NCI-H82 (cell line): Measurements from ENCODE around the gene SERPINA12.
A peak's percentile ranks its signal among the peaks of the same experiment; 100 is the strongest.
"Not testable (repeated sequence)": the region's sequence is repeated elsewhere in the genome, so short reads cannot be mapped to it uniquely, and the experiment has no call there.

Experiments
- DNase-seq: peaks from one replicate; lab custom pipeline; 2025; lab: John Stamatoyannopoulos, UW

Gene SERPINA12

DNA sequence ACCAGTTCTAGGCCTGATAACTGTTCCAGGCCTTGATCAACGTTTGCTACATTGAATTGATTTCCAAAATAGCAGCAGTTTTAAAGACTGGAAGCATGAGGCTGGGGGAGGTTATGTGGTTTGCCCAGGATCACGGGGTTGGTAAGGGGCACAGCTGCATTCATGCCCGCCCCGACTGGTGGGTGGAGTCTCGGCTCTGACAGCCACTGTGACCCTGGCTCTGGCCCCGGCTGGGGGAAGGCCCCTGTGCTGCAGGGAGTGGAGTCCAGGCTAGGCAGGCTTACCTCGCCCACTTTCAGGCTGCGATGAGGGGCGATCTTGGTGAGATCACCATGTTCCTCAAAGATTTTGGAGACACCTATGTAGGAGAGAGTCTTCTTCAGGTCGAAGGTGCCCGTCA lies 19.9 kb downstream of the SERPINA12 start:
- DNase-seq: no peak

DNA sequence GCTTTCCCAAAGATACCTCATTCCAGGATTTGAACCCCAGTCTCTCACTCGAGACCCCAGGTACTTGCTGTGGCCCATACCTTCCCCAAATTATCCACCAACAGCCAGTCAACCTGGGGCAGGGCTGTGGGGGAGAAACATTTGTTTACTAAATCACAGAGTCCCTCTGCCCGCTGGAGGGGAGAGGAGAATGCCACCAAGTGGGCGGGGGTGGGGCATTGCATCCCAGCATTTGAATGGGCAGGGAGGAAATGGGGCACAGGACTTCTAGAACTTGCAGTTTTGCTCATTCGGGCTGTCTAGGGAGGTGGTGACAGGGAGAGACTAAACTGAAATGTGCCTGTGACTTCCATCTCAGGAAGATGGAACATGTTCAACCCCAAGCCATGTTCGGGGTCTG lies 22.4 kb downstream of the SERPINA12 start:
- no peak for DNase-seq

DNA sequence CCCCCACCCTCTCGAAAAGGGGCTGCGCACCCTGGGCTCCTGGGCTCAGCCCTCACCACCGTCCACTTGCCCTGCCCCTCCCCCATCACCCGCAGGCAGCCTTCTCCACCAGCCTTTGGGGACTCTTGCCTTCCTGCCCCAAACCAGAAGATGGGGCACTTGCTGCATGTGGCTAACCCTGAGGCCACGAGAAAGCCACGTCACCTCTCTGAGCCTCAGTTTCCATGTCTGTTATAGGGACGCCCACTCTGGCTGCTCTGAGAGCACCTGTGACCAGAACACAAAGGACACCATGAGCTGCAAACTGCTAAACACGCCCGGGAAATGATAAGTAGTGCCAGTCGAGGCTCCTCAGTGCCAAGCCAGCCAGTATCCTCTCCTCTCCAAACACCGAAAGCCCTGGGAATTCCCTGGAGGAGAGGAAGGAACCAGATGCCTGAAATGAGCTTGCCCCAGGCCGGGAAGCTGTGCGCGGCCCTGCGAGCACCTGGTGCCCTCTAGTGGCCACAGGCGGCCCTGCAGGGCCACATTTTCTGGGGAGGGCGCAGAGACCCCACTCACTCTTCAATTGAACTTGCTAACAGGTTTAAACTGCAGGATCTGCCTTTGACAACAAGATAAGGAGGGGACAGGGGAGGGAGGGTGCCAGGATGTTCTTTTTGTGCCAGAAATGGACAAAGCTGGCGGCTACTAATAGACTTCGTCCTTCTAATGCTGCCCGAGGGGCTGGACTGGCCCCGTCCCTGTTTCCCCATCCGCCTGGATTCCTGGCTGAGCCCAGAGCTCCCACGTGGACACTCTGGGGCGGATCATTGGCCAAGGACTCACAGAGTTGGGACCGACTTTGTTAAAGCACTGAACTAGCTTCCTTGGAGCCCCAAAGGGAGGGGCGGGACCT lies 23.1 kb downstream of the SERPINA12 start:
- DNase-seq: peak; percentile 47

DNA sequence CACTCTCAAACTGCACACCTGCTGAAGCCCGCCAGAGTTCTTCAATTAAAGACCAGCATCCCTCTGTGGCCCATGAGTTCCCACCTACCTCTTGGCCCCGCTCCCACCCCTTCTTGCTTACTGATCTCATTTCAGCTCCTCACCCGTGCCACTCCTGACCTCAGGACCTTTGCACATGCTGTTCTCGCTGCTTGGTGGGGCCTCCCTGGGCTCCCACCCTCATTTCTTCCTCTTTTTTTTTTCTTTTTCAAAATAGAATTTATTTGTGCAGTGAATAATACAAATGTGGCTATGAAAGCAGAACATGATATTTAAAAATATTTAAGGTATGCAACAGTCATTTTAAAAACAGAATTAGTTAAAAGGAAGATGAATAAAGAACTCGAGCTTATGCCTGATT lies 24.8 kb downstream of the SERPINA12 start:
- DNase-seq: no peak

DNA sequence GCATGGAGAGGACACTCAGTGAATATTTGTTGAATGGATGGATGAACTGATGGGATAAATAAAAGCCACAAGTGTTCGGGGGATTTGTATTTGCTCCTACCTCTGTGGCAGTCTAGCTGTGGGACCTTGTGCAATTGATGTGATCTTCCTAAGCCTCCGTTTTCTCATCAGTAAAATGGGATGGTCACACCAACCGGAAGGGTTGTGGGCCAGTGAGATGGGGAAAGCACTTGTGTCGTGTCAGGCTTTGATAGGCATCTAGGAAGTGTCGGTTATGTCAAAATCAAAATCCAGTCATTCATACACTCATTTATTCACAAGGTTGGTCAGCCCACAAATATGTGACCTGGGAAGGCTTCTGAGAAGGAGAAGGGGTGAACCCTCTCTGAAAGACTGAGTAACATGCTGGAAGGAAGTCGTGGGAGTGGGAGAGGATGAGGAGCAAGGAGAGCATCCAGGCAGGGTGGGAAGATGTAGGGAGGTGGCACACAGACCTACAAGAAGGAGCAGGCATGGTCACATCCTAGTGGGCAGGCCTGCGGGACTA lies 25.5 kb downstream of the SERPINA12 start:
- no peak for DNase-seq

DNA sequence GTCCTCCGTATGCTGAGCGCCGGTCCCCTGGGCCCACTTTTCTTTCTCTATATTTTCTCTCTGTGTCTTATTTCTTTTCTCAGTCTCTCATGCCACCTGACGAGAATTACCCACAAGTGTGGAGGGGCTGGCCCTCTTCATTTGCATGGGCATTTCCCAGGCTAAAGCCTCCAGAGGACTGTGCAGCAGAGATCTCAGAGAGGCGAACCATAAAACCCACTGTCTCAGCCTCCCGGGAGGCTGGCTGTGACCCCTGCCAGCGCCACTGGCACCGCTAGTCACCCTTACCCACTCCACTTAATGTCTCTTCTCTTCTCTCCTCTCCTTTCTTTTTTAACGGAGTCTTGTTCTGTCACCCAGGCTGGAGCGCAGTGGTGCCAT lies 26.2 kb downstream of the SERPINA12 start:
- no peak for DNase-seq

DNA sequence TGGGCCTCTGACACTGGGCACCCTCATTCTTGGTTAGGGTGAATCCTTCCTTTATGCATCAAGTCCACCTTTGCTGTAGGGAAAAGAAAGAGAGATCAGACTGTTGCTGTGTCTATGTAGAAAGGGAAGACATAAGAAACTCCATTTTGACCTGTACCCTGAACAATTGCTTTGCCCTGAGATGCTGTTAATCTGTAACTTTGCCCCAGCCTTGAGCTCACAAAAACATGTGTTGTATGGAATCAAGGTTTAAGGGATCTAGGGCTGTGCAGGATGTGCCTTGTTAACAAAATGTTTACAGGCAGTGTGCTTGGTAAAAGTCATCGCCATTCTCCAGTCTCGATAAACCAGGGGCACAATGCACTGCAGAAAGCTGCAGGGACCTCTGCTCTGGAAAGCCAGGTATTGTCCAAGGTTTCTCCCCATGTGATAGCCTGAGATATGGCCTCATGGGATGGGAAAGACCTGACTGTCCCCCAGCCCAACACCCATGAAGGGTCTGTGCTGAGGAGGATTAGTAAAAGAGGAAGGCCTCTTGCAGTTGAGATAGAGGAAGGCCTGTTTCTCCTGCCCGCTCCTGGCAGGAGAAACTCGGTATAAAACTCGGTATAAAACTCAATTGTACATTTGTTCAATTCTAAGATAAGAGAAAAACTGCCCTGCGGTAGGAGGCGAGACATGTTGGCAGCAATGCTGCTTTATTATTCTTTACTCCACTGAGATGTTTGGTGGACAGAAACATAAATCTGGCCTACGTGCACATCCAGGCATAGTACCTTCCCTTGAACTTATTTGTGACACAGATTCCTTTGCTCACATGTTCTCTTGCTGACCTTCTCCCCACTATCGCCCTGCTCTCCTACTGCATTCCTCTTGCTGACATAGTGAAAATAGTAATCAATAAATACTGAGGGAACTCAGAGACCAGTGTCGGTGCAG lies 26.9 kb downstream of the SERPINA12 start:
- DNase-seq: not testable (repeated sequence)

DNA sequence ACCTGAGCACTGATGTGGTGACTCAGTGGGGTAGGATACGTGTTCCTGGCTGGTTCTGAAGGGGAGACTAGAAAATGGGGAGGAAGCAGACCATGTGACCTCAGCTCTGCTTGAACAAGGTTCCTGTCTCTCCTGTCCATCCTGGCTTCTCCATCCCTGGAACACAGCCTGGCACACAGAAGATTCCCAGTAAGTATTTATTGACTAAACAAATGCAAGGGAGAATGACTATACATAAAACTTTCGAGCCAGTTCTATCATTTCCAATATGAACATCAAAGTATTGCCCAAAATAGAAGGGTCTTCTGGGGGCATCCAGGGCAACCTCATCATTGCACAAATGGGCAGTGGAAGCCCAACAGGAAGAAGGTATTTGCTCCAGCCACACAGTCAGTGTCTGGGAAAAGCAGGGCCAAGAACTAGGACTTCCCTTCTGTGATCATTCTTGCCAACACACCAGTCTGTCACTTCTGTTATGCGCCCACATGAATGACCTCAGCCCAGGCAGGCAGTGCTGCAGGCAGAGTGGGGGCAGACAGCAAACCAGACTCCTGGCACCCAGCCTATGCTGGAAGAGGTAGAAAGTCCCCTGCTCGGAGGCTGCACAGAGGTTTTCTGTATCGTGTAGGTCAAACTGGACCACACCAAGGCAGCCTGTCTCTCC lies 27.7 kb downstream of the SERPINA12 start:
- no peak for DNase-seq

DNA sequence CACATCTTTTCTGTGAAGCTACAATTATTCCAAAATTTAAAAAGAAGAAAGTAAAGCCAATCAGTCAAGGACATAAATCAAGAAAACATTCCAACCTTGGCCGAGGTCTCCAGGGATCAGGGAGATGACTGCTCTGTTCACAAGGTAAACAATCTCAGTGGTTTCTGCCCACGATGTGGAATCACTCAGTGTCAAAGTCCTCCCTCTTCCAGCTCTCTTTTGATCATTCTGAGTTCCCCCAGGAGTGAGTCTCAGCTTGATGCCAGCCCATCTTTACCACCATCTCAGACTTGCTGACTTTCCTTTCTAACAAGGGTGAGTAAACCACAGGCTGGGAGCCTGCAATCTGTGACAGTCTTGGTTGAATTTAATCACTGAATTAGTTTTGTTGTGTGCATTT lies 28.5 kb downstream of the SERPINA12 start:
- DNase-seq: no peak

DNA sequence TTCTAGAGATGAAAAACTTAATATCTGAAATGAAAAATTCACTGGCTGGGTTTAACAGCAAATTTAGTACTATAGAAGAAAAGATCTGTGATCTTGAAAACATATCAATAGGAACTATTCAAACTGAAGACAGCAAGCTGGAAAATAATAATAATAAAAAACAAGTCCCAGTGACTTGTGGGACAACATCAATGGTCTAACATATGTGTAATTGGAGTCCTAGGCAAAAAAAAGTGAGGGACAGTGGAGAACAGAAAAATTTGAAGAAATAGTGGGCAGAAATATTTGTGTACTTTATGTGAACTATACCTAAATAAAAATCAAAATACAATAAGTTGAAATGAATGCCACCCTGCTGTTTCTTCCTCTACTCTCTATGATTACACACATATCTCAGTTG lies 30.8 kb downstream of the SERPINA12 start:
- DNase-seq: no peak

DNA sequence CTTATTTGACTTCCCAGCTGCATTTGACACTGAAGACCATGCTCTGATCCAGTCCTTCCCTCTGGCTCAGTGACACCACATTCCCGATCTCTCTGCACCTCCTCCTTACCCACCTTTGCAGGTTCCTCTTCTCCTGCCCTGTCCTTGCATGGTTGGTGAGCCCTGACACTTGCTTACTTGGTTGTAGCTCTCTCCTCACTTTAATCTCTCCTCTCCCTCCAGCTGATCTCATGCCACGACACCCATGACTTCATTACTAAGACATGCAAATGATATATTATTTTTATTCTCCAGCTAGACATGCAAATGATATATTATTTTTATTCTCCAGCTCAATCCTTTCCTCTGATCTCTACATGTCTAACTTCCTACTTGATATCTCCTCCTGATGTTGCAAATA lies 33.2 kb downstream of the SERPINA12 start, which contains the start of gene SERPINA9:
TSS of gene SERPINA9 (minus strand) at position 175 of the 400 bp plus-strand sequence. CDS start 6,357 bp downstream, outside the sequence.
- no peak for DNase-seq

DNA sequence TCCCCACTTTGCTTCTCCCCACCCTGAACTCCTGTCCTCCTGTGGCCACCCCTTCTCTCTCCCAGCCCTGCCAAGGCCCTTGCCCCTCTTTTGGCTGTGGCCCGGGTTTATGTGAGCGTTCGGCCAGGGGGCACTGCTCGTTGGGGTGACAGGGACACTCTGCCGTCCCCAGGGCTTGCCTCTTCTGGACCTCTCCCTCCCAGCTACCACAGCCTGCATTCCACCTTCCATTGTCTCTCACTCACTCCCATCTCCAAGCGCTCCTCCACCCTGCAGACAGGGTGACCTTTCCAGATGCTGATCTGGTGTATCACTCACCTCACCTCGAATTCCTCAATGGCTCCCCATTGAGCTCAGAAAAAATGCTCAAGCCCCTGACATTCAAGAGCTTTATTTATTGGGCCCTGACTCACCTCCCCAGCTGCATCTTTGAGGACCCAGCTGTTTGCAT lies 34.7 kb downstream of the SERPINA12 start:
- DNase-seq: no peak

DNA sequence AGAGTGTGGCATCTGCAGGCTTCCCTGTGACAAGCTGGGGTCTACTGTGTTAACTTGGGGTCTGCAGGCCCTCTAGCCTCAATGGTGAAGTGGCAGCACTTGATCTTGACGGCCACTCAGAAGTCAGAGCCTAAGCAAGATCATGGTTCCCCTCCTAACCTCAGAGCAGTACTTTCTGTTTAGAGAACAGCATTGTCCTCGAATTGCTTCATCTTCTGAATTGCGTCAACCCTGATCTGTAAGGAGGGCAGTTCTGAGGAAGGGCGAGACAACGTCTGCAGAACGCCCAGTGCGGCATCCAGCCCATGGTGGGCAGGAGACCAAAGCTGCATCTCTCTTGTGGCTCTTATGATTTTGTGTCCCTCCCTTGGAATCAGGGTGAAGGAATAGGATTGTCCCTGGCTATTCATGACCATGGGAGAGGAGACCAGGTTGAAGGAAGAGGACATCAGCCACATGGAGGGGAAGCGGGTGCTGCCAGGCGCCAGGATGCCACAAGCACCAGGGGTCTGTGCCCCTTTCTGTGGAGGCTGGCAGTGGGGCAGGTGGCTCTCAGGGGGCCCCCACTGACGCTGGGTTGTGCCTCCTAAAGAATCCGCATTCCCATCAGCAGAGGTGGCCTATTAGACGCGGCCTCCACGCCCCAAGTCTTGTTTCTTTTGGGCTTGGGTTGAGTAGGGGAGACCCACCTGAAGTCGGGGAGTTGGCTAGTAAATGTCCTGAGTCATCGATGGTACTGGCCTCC lies 35.4 kb downstream of the SERPINA12 start:
- DNase-seq: no peak

DNA sequence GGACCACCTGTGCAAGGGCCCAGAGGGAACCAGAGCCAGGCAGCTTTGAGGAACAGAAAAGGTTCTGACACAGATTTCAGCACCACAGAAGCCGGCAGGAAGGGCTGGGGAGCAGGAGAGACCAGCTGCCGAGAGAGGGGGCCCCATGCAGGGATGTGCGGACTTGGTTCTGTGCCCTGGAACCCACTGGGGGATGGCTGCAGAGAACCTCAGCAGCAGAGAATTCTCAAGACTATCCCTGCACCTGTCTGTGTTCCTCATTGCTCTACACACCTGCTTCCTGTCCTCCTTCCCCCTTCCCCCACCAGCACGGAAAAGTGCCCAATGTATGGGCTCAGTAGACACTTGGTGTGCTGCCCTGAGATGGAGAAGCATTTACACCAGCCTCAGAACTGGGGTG lies 36.4 kb downstream of the SERPINA12 start:
- DNase-seq: no peak

DNA sequence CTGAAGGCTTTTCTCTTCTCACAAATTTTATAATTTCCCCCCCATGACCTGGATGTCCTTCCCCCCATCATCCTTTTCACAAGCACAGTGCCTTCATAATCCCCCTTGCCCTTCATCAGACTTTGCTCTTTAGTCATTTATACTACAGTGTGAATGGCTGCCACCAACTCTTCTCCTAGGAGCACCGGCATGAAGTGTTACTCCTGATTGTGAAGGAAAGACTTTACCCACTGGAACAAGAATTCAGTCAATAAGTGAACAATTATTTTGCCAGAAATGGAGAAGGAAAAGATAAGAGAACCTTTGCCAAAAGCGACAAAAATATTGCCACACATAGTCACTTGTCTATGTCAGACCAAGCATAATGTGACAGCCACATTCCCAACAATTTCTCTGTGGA lies 38.2 kb downstream of the SERPINA12 start:
- DNase-seq: no peak

DNA sequence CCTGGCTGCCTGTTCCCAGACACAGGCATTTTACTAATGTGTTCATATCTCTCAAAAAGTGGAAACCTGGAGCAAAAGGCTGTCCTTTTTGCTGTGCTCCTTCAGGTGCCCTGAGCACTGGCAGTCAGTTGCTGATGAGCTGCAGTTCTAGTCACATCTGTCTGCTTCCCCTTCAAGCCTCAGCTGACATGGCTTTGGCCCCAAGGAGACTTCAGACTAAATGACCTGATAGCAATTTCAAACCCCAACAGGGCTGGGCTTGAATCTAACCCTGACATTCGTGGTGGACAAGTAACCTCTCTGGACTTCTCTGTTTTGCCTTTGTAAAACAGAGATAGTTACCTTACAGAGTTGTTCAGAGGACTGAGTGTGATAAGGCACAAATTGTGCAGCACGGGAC lies 39.0 kb downstream of the SERPINA12 start:
- DNase-seq: no peak

DNA sequence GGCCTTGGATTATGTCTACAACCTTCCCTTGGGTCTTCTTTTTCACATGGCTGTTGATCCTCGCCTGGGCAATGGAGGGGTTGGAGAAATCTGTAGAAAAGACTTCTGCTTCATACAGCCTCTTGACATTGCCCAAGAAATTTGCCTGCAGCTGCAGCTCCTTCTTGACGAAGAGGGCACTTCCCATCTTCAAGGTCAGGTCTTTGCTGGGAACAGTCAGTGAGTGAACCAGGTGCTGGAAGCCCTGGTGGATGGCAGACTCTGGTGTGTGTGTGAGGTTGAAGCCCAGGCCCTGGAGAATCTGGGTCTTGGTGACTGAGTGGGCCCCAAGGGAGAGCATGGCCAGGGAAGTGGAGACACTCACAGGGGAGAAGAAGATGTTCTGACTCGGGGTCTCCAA lies 40.0 kb downstream of the SERPINA12 start:
- no peak for DNase-seq

DNA sequence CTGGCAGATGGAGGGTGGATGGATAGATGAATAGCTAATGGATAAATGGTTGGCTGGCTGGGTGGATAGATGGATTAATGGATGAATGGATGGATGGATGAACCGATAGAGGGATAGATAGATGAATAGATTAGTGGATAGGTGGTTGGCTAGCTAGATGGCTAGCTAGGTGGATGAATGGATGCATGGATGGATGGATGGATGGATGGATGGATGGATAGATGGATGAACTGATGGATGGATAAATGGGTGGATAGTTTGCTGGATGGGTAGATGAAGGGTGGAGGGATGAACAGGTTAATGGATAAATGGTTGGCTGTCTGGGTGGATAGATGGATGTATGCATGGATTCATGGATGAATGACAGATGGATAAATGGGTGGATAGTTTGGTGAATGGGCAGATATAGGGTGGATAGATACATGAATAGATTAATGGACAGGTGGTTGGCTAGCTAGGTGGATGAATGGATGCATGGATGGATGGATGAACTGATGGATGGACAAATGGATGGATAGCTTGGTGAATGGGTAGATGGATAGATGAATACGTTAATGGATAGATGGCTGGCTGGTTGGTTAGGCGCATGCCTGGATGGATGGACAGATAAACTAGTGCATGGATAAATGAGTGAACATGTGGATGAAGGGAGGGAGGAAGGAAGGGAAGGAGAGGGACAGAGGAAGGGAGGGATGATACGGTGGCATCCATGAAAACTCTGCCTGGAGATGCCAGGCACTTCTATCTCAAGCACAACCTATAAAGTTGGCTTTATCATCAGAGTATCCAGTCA lies 41.3 kb downstream of the SERPINA12 start:
- DNase-seq: no peak

DNA sequence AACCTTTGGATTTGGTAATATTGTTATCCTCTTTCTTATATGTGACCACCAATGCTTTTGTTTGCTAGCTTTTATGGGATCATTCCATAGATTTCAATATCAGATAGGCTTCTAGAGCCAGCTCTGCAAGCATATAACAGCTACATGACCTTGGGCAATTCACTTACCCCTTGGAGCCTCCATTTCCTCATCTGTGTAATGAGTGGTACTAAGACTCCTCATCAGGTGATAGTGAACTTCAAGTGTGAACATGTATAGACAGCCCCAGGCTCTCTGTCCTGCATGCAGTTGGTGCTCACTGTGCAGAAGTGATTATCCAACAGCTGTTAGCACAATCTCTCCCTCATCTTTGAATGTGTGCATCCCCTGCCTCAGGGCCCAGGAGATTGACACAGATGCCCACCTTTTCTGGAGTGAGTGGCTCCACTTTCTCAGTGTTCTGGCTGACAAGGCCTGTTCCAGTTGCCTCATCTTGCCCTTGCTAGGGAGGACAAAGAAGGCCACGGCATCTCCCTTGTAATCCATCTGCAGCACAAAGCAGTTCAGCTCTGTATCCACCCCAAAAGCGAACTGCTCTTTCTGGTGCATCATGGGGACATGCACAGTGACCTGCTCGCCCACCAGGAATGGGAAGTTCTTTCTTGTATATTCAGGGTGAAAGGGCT lies 42.4 kb downstream of the SERPINA12 start:
- no peak for DNase-seq

DNA sequence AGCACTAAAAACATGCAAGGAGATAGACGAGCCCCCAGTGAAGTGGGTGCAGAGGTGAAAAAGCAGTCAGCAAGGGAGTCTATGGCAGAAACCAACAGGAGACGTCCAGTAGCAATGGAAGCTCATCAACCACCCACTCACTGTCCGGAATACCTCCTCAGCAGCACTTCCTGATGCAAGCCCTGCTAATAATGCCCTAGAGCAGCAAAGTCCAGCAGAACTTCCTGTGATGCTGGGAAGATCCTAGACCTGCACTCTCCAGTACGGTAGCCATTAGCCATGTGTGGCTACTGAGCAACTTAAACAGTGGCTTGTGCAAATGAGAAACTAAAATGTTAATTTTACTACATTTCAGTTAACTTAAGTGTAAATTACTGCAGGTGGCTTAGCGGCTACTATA lies 44.2 kb downstream of the SERPINA12 start:
- DNase-seq: no peak
